A549 (cell line): ENCODE data around the gene IMPG1. TPM values are rescaled to one million over a fixed set of nuclear protein-coding genes. Genes with fewer than 3 reads are reported as not detected.

ENCODE experiments used
- ATAC-seq, 2 experiments: fragments of 200-7000 bp in 1 of 2; fragments of >200 bp in 1 of 2; cut with Nextera tagmentation in 1 of 2; cut with Tn5 transposase in 1 of 2; 3 replicates each; pipeline versions ENCODE4 v1.8.0 to v1.9.1; 2018 to 2020; ENCODE audit warnings: mild to moderate bottlenecking in 1 of 2, moderate library complexity in 1 of 2
- CTCF ChIA-PET: fragments of 300-600 bp; sonication (Branson Sonifier 250); formaldehyde crosslinking; extraction: SDS; loops from one replicate; lab custom pipeline; 2021; ENCODE audit warnings: antibody characterized with exemption, inconsistent platforms; lab: Yijun Ruan, JAX
- POLR2A ChIA-PET: fragments of 350-600 bp; formaldehyde crosslinking; extraction: SDS; loops from one replicate; lab custom pipeline; 2021; ENCODE audit warnings: antibody characterized with exemption, inconsistent platforms; lab: Yijun Ruan, JAX
- DNase-seq, 2 experiments: peaks; one replicate each; pipeline versions ENCODE4 v3.0.0 to v3.0.0-alpha.2; 2011 to 2016; ENCODE audit warnings: low read depth in 1 of 2, low spot score in 1 of 2
- FAIRE-seq: peaks from 2 replicates; lab custom pipeline; 2011; peaks lifted over from hg19 to GRCh38; lab: Jason Lieb, UNC
- H3K27ac ChIP-seq, 2 experiments: fragments of >200 bp; sonication (Bioruptor Twin); formaldehyde crosslinking; 3 replicates each; pipeline ENCODE4 v1.5.1; 2016 to 2017
- H3K4me1 ChIP-seq: fragments of >200 bp; sonication (Bioruptor Twin); formaldehyde crosslinking; 3 replicates; pipeline ENCODE4 v1.6.1; 2016
- H3K4me2 ChIP-seq: fragments of >200 bp; sonication (Bioruptor Twin); formaldehyde crosslinking; 3 replicates; pipeline ENCODE4 v1.6.1; 2016
- H3K4me3 ChIP-seq: fragments of >200 bp; sonication (Bioruptor Twin); formaldehyde crosslinking; 3 replicates; pipeline ENCODE4 v1.5.1; 2016
- H3K9me3 ChIP-seq: fragments of >200 bp; sonication (Bioruptor Twin); formaldehyde crosslinking; 3 replicates; pipeline ENCODE4 v1.6.1; 2016
- CBX8 ChIP-seq: fragments of 200-600 bp; sonication (generic); IDR thresholded peaks from 2 replicates; pipeline ENCODE4 v1.6.1; 2016
- CEBPB ChIP-seq, 2 experiments: fragments of >200 bp in 1 of 2; sonication (Bioruptor Twin) in 1 of 2; formaldehyde crosslinking in 1 of 2; IDR thresholded peaks; 2 replicates each; pipeline ENCODE4 v1.6.1; 2012 to 2016
- EHMT2 ChIP-seq: fragments of 200-600 bp; sonication (generic); IDR thresholded peaks from 2 replicates; pipeline ENCODE4 v1.6.1; 2016; ENCODE audit warnings: antibody characterized with exemption, low read depth, mild to moderate bottlenecking, moderate library complexity
- ESRRA ChIP-seq: fragments of 150-350 bp; IDR thresholded peaks from 2 replicates; pipeline ENCODE4 v1.6.1; 2014; ENCODE audit warnings: mild to moderate bottlenecking, low read length, borderline replicate concordance
- GATA3 ChIP-seq: IDR thresholded peaks from 2 replicates; pipeline ENCODE4 v1.6.1; 2012; ENCODE audit warnings: borderline replicate concordance
- KDM5A ChIP-seq: fragments of 200-600 bp; sonication (generic); IDR thresholded peaks from 2 replicates; pipeline ENCODE4 v1.6.1; 2016; ENCODE audit warnings: antibody characterized with exemption, mild to moderate bottlenecking
- NPAS2 ChIP-seq: fragments of 250-450 bp; sonication (Bioruptor Pico); IDR thresholded peaks from 2 replicates; pipeline ENCODE4 v1.8.0; 2022; ENCODE audit warnings: mild to moderate bottlenecking, moderate library complexity, borderline replicate concordance
- NR3C1 ChIP-seq: fragments of >200 bp; sonication (Bioruptor Twin); formaldehyde crosslinking; IDR thresholded peaks from 3 replicates; pipeline ENCODE4 v1.6.1; 2017
- POLR2A ChIP-seq: IDR thresholded peaks from 2 replicates; pipeline ENCODE4 v1.6.1; 2012; ENCODE audit warnings: mild to moderate bottlenecking, low read length
- POLR2AphosphoS2 ChIP-seq: conservative IDR thresholded peaks from 2 replicates; pipeline ENCODE4 v1.6.1; 2012; ENCODE audit warnings: low read length, improper control_type of control experiment, inconsistent platforms
- RCOR1 ChIP-seq: fragments of 150-350 bp; IDR thresholded peaks from 2 replicates; pipeline ENCODE4 v1.6.1; 2014; ENCODE audit warnings: antibody characterized with exemption, low read length, low read depth
- RNF2 ChIP-seq: fragments of 200-600 bp; sonication (generic); IDR thresholded peaks from 2 replicates; pipeline ENCODE4 v1.6.1; 2016; ENCODE audit warnings: low read depth, mild to moderate bottlenecking, antibody characterized with exemption, moderate library complexity, borderline replicate concordance
- ZFP36 ChIP-seq: fragments of 450-650 bp; IDR thresholded peaks from 2 replicates; pipeline ENCODE4 v1.6.1; 2014; ENCODE audit warnings: borderline replicate concordance; ENCODE audit not compliant: partially characterized antibody
- WGBS: methylation state at CpG from one replicate; pipeline ENCODE4 v1.1.6; 2017; ENCODE audit errors: missing lambda C conversion rate; 5-methylcytosine and 5-hydroxymethylcytosine counted together
- polyA plus RNA-seq, 4 experiments: library from polyadenylated mRNA; depleted of rRNA in 3 of 4; stranded (reverse); fragments of >200 nt; fragmentation: RNase III in 1 of 4; extraction: RNeasy Plus Mini Kit Qiagen cat#74134 plus additional on column Dnase treatment in 1 of 4; gene quantifications; 2 replicates in 3 of 4; 3 replicates in 1 of 4; pipeline ENCODE4 v1.2.3, GENCODE V29; 2011 to 2017
- small RNA-seq, 6 experiments: library from RNA; depleted of rRNA; stranded (forward); fragments of <200 nt; gene quantifications; one replicate each; pipeline ENCODE3, GENCODE V24; 2012
- TF ChIP-seq, protein P1 (sequence below): fragments of >200 bp; sonication (Bioruptor Twin); formaldehyde crosslinking; IDR thresholded peaks from 3 replicates; pipeline ENCODE4 v1.5.1; 2016
- TF ChIP-seq, protein P2 (sequence below): fragments of >200 bp; sonication (Bioruptor Twin); formaldehyde crosslinking; IDR thresholded peaks from 2 replicates; pipeline ENCODE4 v1.6.1; 2016
- TF ChIP-seq, protein P3 (sequence below): fragments of 150-350 bp; IDR thresholded peaks from 2 replicates; pipeline ENCODE4 v1.6.1; 2014; ENCODE audit warnings: low read depth, mild to moderate bottlenecking, low read length
- TF ChIP-seq, protein P4 (sequence below): IDR thresholded peaks from 2 replicates; pipeline ENCODE4 v1.6.1; 2012; ENCODE audit warnings: low read depth, borderline replicate concordance
- TF ChIP-seq, protein P5 (sequence below): IDR thresholded peaks from 2 replicates; pipeline ENCODE4 v1.6.1; 2012
- TF ChIP-seq, protein P6 (sequence below): fragments of 250-450 bp; sonication (Bioruptor Pico); IDR thresholded peaks from 2 replicates; pipeline ENCODE4 v1.5.0; 2021; ENCODE audit warnings: mild to moderate bottlenecking, moderate library complexity, borderline replicate concordance

The IMPG1 gene
- polyA plus RNA-seq, 2 of the 4 experiments (the other 2 are of a cell fraction), result not detected

DNA sequence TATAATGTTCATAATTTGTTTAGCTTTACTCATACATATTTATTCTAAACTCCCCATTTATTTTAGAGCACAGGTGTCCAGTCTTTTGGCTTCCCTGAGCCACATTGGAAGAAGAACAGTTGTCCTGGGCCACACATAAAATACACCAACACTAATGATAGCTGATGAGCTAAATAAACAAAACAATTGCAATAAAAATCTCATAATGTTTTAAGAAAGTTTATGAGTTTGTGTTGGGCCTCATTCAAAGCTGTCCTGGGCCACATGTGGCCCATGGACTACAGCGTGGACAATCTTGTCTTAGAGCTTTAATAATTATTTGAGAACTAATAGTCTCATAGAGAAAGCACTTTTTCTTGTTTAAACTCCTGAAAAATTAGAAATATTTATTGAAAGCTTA is 192.2 kb downstream of the IMPG1 start:
- no peaks in the 10 kb centered on the region for H3K4me1 ChIP-seq
- TF ChIP-seq CEBPB (IDR thresholded peaks at IDR 0.05), result no peak
- no peak for DNase-seq
- no peak for ATAC-seq
- no peak overlapping the region for H3K27ac ChIP-seq
- H3K4me3 ChIP-seq, result no peak overlapping the region
- no peaks in the 10 kb centered on the region for H3K9me3 ChIP-seq
- FAIRE-seq, result no peak
- 92% methylated on average over 1 of the region's 1 CpG for WGBS
- ChIA-PET POLR2A (no interaction called here), CTCF (interaction anchor here (5.5 kb wide), 1 partner anchor 13 kb away, joined by 29 read pairs; no protein-coding TSS in a partner anchor)
- H3K4me2 ChIP-seq, result no peak overlapping the region

DNA sequence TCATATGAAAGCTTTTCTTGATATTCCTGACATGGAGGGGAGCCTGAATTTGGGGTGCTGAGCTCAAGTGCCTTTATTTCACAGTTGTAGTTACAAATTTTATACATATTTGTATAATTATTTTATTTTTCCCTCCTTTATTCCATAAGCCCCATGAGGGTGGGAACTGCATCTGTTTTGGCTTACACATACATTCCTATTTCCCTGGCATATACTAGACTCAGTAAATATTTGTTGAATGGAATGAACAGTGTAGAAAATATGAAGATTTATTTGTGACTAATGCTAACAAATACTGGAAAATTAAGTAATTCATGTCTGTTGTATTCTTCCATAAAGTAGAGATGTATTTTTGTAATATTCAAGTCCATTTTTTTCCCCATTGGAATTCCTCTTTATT is 196.3 kb downstream of the IMPG1 start:
- no peak for TF ChIP-seq NPAS2 (CRISPR knock-in tag)
- TF ChIP-seq, all 56 proteins: peak for 0
- H3K4me1 ChIP-seq, result no peaks in the 10 kb centered on the region
- H3K4me3 ChIP-seq, result no peak overlapping the region
- ChIA-PET CTCF (no interaction called here), POLR2A (no interaction called here)
- no peaks in the 10 kb centered on the region for H3K9me3 ChIP-seq
- H3K27ac ChIP-seq, result no peak overlapping the region
- no peak overlapping the region for H3K4me2 ChIP-seq
- no peak for DNase-seq
- no peak for ATAC-seq
- FAIRE-seq, result no peak

DNA sequence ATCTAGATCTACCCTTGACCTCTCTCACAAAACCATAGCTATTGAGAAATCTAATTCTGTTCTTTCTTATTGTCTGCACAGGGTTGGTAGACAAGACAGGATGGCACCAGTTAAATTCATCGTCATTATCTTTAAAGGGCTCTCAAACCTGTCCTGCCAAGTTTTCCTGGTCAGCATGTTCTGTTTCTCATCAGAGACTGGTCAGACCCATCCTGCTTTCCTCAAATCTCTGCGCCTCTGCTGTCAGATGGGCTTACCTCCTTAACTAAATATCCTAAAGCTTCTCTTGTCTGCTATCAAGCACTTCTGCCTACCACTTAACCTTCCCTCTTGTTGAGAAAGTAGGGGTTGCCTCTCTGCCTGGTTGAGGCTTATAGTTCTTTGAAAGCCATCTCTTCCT is 198.2 kb downstream of the IMPG1 start:
- no peak for TF ChIP-seq POLR2A
- TF ChIP-seq ZFP36, result no peak
- TF ChIP-seq, protein P1, sequence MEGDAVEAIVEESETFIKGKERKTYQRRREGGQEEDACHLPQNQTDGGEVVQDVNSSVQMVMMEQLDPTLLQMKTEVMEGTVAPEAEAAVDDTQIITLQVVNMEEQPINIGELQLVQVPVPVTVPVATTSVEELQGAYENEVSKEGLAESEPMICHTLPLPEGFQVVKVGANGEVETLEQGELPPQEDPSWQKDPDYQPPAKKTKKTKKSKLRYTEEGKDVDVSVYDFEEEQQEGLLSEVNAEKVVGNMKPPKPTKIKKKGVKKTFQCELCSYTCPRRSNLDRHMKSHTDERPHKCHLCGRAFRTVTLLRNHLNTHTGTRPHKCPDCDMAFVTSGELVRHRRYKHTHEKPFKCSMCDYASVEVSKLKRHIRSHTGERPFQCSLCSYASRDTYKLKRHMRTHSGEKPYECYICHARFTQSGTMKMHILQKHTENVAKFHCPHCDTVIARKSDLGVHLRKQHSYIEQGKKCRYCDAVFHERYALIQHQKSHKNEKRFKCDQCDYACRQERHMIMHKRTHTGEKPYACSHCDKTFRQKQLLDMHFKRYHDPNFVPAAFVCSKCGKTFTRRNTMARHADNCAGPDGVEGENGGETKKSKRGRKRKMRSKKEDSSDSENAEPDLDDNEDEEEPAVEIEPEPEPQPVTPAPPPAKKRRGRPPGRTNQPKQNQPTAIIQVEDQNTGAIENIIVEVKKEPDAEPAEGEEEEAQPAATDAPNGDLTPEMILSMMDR, result no peak
- TF ChIP-seq, protein P2, sequence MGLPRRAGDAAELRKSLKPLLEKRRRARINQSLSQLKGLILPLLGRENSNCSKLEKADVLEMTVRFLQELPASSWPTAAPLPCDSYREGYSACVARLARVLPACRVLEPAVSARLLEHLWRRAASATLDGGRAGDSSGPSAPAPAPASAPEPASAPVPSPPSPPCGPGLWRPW, result no peak
- TF ChIP-seq RNF2, result no peak
- TF ChIP-seq, protein P3, sequence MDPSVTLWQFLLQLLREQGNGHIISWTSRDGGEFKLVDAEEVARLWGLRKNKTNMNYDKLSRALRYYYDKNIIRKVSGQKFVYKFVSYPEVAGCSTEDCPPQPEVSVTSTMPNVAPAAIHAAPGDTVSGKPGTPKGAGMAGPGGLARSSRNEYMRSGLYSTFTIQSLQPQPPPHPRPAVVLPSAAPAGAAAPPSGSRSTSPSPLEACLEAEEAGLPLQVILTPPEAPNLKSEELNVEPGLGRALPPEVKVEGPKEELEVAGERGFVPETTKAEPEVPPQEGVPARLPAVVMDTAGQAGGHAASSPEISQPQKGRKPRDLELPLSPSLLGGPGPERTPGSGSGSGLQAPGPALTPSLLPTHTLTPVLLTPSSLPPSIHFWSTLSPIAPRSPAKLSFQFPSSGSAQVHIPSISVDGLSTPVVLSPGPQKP, result no peak
- no peak for TF ChIP-seq ESRRA
- no peak for TF ChIP-seq GATA3
- TF ChIP-seq KDM5A, result no peak
- TF ChIP-seq, protein P4, sequence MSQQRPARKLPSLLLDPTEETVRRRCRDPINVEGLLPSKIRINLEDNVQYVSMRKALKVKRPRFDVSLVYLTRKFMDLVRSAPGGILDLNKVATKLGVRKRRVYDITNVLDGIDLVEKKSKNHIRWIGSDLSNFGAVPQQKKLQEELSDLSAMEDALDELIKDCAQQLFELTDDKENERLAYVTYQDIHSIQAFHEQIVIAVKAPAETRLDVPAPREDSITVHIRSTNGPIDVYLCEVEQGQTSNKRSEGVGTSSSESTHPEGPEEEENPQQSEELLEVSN, result no peak
- no peak for TF ChIP-seq EHMT2
- no peak for TF ChIP-seq POLR2AphosphoS2
- TF ChIP-seq RCOR1, result no peak
- TF ChIP-seq CBX8, result no peak
- no peak for TF ChIP-seq NR3C1
- TF ChIP-seq, protein P5, sequence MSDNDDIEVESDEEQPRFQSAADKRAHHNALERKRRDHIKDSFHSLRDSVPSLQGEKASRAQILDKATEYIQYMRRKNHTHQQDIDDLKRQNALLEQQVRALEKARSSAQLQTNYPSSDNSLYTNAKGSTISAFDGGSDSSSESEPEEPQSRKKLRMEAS, result no peak
- TF ChIP-seq, protein P6, sequence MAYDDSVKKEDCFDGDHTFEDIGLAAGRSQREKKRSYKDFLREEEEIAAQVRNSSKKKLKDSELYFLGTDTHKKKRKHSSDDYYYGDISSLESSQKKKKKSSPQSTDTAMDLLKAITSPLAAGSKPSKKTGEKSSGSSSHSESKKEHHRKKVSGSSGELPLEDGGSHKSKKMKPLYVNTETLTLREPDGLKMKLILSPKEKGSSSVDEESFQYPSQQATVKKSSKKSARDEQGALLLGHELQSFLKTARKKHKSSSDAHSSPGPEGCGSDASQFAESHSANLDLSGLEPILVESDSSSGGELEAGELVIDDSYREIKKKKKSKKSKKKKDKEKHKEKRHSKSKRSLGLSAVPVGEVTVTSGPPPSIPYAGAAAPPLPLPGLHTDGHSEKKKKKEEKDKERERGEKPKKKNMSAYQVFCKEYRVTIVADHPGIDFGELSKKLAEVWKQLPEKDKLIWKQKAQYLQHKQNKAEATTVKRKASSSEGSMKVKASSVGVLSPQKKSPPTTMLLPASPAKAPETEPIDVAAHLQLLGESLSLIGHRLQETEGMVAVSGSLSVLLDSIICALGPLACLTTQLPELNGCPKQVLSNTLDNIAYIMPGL, result no peak
- Histone ChIP-seq H3K9me3 (no peaks in the 10 kb centered on the region), H3K27ac (no peak overlapping the region), H3K4me3 (no peak overlapping the region), H3K4me1 (no peaks in the 10 kb centered on the region), H3K4me2 (no peak overlapping the region)
- DNase-seq, result no peak
- FAIRE-seq, result no peak
- WGBS, result 95% methylated on average over 2 of the region's 2 CpGs
- ATAC-seq, result no peak
- POLR2A ChIA-PET, result no interaction called here
- CTCF ChIA-PET, result interaction anchor here (1.1 to 1.9 kb wide), 2 partner anchors 19 kb away, joined by 4 read pairs; no protein-coding TSS in a partner anchor

Small RNAs within 50 kb of the gene (small RNA-seq; reads per million reads assigned to genes)
- gene RF00019, result 0 reads per million in 6 experiments
- gene RNU6-248P, result 0 reads per million in 6 experiments
